Measurements from ENCODE around the gene RAI1.

RAI1 gene

DNA sequence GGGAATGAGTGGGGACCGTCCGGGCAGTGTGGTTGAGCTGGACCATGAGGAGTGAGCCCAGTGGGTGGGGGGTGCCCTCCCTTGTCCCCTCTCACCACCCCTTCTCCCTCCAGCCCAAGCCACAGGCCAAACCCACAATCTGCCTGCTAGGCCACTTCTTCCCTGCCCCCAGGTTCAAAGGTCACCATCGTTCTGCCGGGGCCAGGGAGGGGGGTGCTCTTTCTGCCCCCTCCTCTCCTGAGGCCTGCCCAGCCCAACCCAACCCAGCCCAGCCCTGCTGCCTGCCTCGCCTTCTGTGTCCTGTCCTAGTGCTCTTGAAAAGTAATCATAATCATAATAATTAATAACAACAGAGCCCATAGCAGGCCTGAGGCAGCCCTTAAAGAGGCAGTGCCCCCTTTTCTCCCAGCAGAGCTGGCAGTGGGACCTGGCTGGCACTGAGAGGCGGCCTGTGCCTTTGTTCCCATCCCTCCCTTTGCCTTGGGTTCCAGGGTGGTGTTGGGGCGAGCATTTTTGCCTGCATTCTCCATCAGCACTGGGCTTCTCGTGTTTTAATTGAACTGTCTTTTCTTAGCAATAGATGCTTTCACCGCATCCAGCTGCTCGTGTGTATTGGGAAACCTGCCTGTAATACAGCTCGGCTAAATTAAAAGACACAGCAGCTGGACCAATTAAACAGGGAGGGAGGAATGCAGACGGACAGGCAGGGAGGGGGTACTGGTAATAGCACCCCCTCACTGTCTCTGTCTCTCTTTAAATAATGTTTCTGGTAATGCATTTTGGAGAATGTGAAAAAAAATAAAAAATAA is 108.8 kb downstream of the RAI1 start:
- DNase-seq = no peak

DNA sequence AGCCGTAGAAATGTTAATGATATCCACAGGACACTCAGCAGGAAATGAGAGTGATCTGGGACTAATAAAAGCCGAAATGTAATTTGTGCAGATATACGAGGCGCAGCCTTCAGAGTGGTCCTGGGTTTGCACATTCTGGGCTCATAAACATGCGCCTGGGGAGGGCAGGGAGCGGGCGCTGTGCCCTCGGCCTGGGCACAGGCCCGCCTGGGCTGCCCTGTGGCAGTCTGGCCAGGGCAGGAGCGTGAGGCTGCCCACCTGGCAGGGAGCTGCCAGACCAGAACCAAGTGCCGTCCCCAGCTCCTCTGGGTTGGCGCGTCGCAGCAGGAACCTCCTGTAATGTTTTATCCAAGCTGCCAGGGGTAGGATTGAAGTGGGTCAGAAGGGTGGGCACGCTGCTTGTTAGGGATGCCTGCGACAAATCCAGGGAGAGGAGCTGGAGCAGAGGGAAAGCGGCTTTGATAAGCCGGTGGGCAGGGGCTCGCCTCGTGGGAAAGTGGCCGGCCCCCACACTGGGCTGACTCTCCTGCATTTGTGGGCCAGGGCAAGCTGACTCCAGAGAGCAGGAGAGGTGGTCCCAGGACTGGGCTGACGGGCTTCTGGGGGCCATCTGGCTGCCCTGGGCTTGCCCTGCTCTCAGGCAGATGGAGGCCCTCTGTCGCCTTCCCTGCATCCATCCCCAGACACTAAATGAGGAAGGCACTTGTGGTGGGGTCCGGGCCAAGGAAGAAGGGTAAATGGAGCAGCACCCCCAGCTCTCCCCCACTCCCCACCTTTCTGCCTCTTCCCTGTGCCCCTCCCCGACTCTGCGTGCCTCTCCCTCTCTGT is 109.6 kb downstream of the RAI1 start:
- no peak for DNase-seq

DNA sequence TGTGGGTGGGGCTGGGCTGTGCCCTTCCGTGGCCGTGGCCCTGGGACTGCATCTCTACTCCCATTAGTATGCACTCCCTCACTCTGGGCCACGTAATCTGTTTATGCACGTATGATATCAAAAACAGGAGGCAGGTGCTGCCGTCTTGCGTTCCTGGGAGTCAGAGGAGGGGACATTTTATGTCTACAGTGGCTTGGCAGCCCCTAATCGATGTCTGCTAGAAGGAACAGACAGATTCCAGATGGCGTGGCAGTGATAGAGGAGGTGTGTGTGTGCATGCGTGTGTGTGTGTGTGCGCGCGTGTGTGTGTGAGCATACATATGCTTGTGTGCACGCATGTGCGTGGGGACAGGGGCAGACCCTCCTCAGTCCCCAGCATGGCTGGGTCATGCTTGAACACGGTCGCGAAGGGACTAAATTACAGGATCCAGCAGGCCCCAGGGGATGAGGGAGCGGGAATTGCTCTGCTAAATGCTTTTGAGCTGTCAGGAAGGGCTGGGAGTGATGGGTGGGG is 110.8 kb downstream of the RAI1 start:
- no peak for DNase-seq

DNA sequence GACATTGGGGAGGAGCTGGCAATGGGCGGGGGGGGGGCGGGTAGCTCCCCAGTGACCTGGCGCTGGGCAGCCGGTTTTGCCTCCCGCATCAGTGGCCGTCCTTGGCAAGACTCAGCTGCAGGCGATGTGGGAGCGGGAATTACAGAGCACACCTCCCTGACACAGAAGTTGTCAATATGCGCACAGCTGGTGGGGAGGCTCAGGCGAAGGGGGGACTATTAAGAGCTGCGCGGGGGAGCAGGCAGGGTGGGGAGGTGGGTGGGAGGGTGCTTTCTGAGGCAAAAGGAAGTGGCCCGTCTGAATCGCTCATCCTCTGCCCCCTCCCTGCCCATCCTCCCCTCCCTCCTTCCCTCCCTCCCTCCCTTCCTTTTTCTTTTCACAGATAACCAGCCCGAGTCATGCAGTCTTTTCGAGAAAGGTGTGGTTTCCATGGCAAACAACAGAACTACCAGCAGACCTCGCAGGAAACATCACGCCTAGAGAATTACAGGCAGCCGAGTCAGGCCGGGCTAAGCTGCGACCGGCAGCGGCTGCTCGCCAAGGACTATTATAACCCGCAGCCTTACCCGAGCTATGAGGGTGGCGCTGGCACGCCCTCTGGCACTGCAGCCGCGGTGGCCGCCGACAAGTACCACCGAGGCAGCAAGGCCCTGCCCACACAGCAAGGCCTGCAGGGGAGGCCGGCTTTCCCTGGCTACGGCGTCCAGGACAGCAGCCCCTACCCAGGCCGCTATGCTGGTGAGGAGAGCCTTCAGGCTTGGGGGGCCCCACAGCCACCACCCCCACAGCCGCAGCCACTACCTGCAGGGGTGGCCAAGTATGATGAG is 111.5 kb downstream of the RAI1 start:
- peak; percentile 51 for DNase-seq

DNA sequence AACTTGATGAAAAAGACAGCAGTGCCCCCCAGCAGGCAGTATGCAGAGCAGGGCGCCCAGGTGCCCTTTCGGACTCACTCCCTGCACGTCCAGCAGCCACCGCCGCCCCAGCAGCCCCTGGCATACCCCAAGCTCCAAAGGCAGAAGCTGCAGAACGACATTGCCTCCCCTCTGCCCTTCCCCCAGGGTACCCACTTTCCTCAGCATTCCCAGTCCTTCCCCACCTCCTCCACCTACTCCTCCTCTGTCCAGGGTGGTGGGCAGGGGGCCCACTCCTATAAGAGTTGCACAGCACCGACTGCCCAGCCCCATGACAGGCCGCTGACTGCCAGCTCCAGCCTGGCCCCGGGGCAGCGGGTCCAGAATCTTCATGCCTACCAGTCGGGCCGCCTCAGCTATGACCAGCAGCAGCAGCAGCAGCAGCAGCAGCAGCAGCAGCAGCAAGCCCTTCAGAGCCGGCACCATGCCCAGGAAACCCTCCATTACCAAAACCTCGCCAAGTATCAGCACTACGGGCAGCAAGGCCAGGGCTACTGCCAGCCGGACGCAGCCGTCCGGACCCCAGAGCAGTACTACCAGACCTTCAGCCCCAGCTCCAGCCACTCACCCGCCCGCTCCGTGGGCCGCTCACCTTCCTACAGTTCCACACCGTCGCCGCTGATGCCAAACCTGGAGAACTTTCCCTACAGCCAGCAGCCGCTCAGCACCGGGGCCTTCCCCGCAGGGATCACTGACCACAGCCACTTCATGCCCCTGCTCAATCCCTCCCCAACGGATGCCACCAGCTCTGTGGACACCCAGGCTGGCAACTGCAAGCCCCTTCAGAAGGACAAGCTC is 112.3 kb downstream of the RAI1 start:
- DNase-seq = no peak

DNA sequence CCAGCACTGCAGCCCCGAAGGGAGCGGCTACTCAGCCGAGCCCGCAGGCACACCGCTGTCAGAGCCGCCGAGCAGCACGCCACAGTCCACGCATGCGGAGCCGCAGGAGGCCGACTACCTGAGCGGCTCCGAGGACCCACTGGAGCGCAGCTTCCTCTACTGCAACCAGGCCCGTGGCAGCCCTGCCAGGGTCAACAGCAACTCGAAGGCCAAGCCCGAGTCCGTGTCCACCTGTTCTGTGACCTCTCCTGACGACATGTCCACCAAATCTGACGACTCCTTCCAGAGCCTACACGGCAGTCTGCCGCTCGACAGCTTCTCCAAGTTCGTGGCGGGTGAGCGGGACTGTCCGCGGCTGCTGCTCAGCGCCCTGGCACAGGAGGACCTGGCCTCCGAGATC is 113.1 kb downstream of the RAI1 start:
- DNase-seq = no peak

DNA sequence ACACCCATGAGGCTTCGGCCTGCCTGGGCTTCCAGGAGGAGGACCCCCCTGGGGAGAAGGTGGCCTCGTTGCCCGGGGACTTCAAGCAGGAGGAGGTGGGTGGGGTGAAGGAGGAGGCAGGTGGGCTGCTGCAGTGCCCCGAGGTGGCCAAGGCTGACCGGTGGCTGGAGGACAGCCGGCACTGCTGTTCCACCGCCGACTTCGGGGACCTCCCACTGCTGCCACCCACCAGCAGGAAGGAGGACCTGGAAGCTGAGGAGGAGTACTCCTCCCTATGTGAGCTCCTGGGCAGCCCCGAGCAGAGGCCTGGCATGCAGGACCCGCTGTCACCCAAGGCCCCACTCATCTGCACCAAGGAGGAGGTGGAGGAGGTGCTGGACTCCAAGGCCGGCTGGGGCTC is 114.0 kb downstream of the RAI1 start:
- no peak for DNase-seq

DNA sequence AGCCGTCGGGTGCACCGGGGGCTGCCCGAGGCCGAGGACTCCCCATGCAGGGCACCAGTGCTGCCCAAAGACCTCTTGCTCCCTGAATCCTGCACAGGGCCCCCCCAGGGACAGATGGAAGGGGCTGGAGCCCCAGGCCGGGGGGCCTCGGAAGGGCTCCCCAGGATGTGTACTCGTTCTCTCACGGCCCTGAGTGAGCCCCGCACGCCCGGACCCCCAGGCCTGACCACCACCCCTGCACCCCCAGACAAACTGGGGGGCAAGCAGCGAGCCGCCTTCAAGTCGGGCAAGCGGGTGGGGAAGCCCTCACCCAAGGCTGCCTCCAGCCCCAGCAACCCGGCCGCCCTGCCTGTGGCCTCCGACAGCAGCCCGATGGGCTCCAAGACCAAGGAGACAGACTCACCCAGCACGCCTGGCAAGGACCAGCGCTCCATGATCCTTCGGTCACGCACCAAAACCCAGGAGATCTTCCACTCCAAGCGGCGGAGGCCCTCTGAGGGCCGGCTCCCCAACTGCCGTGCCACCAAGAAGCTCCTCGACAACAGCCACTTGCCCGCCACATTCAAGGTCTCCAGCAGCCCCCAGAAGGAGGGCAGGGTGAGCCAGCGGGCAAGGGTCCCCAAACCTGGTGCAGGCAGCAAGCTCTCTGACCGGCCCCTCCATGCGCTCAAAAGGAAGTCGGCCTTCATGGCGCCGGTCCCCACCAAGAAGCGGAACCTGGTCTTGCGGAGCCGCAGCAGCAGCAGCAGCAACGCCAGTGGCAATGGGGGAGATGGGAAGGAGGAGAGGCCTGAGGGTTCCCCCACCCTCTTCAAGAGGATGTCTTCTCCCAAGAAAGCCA is 114.9 kb downstream of the RAI1 start:
- DNase-seq = no peak

DNA sequence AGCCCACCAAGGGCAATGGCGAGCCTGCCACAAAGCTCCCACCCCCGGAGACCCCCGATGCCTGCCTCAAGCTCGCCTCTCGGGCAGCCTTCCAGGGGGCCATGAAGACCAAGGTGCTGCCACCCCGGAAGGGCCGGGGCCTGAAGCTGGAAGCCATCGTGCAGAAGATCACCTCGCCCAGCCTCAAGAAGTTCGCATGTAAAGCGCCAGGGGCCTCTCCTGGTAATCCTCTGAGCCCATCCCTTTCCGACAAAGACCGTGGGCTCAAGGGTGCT is 115.5 kb downstream of the RAI1 start:
- no peak for DNase-seq

DNA sequence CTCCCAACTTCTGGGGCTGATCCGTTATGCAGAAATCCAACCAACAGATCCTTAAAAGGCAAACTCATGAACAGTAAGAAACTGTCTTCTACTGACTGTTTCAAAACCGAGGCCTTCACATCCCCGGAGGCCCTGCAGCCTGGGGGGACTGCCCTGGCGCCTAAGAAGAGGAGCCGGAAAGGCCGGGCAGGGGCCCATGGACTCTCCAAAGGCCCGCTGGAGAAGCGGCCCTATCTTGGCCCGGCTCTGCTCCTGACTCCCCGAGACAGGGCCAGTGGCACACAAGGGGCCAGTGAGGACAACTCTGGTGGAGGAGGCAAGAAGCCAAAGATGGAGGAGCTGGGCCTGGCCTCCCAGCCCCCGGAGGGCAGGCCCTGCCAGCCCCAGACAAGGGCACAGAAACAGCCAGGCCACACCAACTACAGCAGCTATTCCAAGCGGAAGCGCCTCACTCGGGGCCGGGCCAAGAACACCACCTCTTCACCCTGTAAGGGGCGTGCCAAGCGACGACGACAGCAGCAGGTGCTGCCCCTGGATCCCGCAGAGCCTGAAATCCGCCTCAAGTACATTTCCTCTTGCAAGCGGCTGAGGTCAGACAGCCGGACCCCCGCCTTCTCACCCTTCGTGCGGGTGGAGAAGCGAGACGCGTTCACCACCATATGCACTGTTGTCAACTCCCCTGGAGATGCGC is 116.0 kb downstream of the RAI1 start:
- no peak for DNase-seq

DNA sequence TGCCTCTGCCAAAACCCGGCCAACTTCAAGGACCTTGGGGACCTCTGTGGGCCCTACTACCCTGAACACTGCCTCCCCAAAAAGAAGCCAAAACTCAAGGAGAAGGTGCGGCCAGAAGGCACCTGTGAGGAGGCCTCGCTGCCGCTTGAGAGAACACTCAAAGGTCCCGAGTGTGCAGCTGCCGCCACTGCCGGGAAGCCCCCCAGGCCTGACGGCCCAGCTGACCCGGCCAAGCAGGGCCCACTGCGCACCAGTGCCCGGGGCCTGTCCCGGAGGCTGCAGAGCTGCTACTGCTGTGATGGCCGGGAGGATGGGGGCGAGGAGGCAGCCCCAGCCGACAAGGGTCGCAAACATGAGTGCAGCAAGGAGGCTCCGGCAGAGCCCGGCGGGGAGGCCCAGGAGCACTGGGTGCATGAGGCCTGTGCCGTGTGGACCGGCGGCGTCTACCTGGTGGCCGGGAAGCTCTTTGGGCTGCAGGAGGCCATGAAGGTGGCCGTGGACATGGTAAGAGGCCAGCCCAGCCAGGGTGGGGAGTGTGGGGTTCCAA is 116.8 kb downstream of the RAI1 start:
- DNase-seq = no peak

DNA sequence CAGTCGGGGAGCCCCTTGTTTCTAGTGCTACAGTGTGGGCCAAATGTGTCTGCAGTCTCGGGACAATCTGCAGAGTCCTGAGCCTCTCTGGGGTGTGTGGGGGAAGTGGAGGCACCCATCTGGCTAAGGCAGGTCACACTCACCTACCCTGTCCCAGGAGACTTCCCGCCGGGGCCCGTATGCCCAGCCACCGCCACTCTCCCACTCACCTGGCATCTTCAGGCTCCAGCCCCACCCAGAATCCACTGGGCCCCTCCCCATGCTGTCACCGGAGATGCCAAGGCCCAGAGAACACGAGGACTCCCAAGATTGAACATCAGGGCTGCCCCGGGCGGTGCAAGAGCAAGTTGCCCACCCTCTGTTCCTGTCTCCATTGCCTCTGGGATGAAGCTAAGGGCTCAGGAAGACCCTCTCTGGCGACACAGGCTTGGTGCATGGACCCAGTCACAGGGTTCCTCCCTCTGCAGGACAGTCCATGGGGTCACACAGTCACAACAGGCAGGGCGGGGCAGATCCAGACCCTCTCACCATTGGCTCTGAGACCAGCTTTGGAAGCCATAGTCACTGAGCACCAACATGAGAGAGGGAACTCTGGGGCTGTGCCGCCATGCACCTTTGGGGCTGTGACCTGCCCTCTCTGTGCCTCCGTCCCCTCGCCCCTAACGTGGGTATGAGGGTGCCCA is 117.5 kb downstream of the RAI1 start:
- DNase-seq = no peak

DNA sequence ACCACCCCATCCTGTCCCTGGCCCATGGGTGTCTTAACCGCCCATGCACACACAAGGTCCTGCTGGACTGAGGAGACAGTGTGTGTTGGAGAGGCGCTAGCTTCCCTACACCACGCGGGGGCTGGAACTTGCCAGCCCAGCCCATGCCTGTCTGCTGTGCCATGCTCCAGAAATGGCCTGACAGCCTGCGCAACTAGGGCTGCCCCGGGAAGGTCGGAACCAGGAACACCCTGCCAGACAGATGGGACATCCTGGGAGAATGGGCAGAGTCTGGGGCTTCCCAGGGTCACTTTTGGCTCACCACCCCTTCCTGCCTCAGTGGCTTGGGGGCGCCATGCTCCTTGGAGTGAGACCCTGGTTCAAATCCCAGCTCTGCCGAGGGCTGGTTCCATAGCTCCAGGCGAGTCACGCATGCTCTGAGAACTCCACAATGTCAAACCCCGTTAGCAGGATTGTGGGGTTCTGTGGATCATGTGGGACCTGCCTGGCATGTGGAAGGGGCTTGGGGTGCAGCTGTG is 119.3 kb downstream of the RAI1 start:
- no peak for DNase-seq

DNA sequence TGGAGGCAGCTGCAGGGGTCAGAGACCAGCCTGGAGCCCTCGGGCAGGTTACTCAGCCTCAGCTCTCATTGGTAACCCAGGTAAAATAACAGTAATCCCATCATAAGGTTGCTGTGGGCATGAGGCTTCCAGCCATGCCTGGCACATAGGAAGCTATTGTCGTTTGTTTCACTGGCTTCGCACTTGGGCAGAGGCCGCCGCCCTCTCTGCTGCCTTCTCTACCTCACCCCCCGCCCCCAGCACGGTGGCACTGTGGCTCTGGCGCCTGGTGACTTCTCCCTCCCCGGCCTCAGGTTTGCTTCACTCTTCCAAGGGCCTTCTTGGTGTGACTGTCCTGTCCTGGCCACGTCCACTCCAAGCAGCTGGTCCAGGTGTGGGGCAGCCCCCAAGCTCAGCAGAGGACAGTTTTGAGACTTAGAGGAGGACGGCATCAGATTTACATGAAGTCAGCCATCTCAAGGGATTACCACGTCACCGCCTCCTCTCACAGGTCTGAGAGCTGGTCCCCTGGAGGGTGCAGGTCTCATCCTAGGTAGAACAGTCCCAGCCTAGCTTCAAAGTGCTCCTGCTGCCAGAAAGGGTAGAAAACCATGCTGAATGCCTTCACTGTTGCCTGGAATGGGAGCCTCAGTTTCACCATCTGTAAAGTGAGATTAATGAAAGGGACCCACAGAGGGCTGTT is 120.7 kb downstream of the RAI1 start:
- no peak for DNase-seq

DNA sequence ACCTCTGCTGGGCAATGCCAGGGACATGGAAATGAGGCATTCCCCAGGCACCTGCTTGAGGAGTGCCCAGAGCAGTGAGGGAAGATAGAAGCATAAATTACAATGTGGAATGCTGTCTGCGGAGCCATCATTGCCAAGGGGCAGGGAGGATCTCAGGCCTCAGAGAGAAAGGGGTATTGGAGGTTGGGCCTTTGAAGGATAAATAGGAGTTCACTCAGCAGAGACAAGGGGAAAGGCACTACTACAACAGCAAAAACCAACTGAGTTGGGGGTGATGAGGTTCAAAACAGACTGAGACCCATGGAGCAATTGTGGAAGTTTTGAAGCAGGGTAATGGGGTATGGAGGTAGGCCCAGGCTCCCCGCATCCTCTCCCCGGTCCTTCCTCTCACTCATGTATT is 122.7 kb downstream of the RAI1 start:
- no peak for DNase-seq

DNA sequence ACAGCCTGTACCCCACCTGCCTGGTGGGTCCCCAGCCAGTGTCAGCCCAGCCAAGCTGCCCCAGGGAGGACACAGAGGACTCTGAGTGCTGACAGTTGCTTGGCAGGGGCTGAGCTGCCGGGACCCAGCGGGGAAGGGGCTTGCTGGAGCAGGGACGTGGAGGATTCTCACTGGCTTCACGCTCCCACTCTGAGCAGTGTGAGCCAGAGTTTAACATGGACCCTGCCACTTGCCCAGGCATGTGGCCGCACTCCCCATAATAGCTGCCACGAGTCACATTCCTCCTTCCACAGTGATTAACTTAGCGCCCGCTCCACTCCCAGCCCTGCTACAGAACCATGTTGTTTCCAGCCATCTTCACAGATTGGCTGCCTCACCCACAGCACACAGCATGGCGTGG is 124.3 kb downstream of the RAI1 start:
- no peak for DNase-seq

DNA sequence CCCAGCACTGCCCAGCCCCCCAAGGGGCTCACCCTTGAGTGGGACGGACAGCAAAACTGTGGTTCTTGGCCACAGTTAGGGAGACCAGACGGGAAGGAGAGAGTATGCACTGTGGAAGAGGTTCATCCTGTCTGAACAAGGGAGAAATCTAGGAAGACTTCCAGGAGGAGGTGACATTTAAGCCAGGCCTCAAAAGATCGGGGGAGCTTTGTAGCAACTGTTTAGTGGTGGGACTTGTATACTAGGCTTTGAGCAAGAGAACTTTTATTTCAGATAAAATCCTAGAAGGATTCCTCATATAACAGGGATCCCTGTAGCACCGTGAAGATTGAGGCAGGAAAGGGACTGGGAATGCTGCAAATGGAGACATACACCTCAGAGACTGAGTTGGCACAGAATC is 124.8 kb downstream of the RAI1 start:
- no peak for DNase-seq

DNA sequence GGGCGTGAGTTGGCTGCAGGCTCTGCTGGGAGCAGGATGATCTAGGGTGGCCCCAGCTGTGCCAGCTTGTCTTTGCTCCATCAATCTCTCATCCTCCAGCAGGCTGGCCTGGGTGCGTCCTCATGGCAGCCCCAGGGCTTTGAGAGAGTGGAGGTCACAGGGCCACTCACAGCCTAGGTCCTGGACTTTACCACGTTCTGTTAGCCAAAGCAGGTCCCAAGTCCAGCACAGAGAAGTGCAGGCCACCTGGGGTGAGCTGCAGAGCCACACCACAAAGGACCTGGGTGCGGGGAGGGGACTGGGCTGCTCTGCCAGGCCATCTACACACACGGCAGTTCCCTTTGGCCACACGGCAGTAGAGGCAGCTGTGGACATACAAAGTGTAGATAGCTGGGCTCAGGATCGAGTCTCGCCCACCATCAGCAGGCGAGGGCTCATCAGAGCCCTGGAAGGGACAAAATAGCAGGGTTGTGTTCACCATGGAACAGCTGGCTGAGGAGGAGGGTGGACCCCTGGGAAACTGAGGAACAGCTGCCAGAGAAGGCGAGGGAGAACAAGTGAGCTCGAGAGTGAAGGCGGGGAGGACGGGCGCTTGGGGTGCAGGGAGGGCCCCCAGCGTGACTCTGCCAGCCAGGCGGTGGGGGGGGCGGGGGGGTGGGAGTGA is 125.5 kb downstream of the RAI1 start:
- DNase-seq = no peak

DNA sequence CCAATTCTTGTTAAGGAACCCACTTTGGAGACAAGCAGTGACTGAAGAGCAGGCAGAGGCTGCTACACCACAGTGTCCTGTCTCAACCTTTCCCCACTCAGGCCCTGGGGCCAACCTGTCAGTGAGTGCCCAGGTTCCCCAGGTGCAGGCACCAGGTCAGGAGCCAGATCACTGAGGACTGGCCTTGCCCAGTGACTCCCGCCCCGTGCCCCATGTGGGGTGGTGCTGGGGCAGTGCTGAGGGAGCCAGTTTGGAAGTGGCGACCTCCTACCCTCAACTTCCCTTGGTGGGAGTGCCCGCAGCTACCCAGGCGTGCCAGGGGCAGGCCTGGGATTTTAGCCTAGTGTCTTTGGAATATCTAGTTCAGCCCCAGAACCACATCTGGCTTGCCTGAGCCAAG is 126.2 kb downstream of the RAI1 start:
- no peak for DNase-seq
